ENCODE measurements around the gene CNTF. TPM values are rescaled to one million over a fixed set of nuclear protein-coding genes. Genes with fewer than 3 reads are reported as not detected.

CNTF gene
- total and polyA plus RNA-seq, 10 of the 15 experiments (the other 5 are each of a cell fraction or from before 2014, with no cell fraction given) = 0.16 to 2.3 (median 0.73) TPM

- no peak for TF ChIP-seq ZNF384 (IDR thresholded peaks at IDR 0.05; ENCODE audit: borderline replicate concordance, low read depth, low read length)
- no peak for TF ChIP-seq HDGF (IDR thresholded peaks at IDR 0.05)
- TF ChIP-seq NRF1 (conservative IDR thresholded peaks at IDR 0.05; ENCODE audit: low read depth, low read length) = no peak
- TF ChIP-seq SP1 (IDR thresholded peaks at IDR 0.05; ENCODE audit: low read depth, low read length) = peak; percentile 8
- TF ChIP-seq TARDBP (IDR thresholded peaks at IDR 0.05; ENCODE audit: borderline replicate concordance) = no peak
- no peak for TF ChIP-seq RFX5 (IDR thresholded peaks at IDR 0.05; ENCODE audit: low read depth, low read length)
- peak; percentile 26; the same call in 1 of the 2 replicates for TF ChIP-seq ATF2 (IDR thresholded peaks at IDR 0.05; ENCODE audit: low read length)
- TF ChIP-seq, protein P1, sequence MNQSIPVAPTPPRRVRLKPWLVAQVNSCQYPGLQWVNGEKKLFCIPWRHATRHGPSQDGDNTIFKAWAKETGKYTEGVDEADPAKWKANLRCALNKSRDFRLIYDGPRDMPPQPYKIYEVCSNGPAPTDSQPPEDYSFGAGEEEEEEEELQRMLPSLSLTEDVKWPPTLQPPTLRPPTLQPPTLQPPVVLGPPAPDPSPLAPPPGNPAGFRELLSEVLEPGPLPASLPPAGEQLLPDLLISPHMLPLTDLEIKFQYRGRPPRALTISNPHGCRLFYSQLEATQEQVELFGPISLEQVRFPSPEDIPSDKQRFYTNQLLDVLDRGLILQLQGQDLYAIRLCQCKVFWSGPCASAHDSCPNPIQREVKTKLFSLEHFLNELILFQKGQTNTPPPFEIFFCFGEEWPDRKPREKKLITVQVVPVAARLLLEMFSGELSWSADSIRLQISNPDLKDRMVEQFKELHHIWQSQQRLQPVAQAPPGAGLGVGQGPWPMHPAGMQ (IDR thresholded peaks at IDR 0.05; ENCODE audit: borderline replicate concordance) = no peak
- TF ChIP-seq POU2F2 (IDR thresholded peaks at IDR 0.05; ENCODE audit: borderline replicate concordance, low read depth, low read length) = 0 out of 3 replicates have a peak, but pooled peaks have one; percentile 10
- no peak for TF ChIP-seq TAF1 (IDR thresholded peaks at IDR 0.05; ENCODE audit: borderline replicate concordance, low read depth, low read length)
- peak; percentile 43; the same call in 1 of the 2 replicates for TF ChIP-seq YBX1 (IDR thresholded peaks at IDR 0.05)
- no peak for TF ChIP-seq PML (IDR thresholded peaks at IDR 0.05; ENCODE audit: low read length)
- TF ChIP-seq SRF (IDR thresholded peaks at IDR 0.05; ENCODE audit: low read depth in 2 of 2, low read length in 2 of 2) = no peak
- TF ChIP-seq WRNIP1 (IDR thresholded peaks at IDR 0.05; ENCODE audit: borderline replicate concordance, low read depth, low read length) = no peak
- peak; percentile 84 for TF ChIP-seq IKZF1 (conservative IDR thresholded peaks at IDR 0.05)
- TF ChIP-seq HDAC6 (IDR thresholded peaks at IDR 0.05; ENCODE audit: unreplicated experiment) = no peak
- TF ChIP-seq CBX5 (IDR thresholded peaks at IDR 0.05; ENCODE audit: low read depth) = no peak
- no peak for TF ChIP-seq ETV6 (conservative IDR thresholded peaks at IDR 0.05 in 1 of 2, IDR thresholded peaks at IDR 0.05 in 1 of 2; ENCODE audit: borderline replicate concordance in 1 of 2, low read depth in 1 of 2)
- TF ChIP-seq ZSCAN29 (IDR thresholded peaks at IDR 0.05) = peak; percentile 31; the same call in 1 of the 2 replicates
- no peak for TF ChIP-seq CHD4 (IDR thresholded peaks at IDR 0.05)
- TF ChIP-seq CUX1 (IDR thresholded peaks at IDR 0.05; ENCODE audit: insufficient replicate concordance, low read depth, low read length) = peak; percentile 56
These were observed 24.8 kb downstream of the CNTF start (continued) for GRCh38 chr11:58647141-58647699.

Data from GM12878 (cell line).